Uterus (tissue), 2 donors: Measurements from ENCODE around the gene EPHA2.

Experiments used
- POLR2A ChIP-seq, 2 donors: fragments of 450-650 bp; IDR thresholded peaks; one replicate each; pipeline ENCODE4 v1.6.1; 2016; ENCODE audit warnings: antibody characterized with exemption in 2 of 2, mild to moderate bottlenecking in 1 of 2, moderate library complexity in 1 of 2
- TF ChIP-seq, protein P1 (sequence below), 4 experiments: fragments of 200-600 bp in 2 of 4; fragments of 450-650 bp in 2 of 4; sonication (generic) in 2 of 4; IDR thresholded peaks; one replicate each; pipeline ENCODE4 v1.5.1; 2016 to 2019; ENCODE audit warnings: antibody characterized with exemption in 4 of 4, mild to moderate bottlenecking in 2 of 4, moderate library complexity in 1 of 4

DNA sequence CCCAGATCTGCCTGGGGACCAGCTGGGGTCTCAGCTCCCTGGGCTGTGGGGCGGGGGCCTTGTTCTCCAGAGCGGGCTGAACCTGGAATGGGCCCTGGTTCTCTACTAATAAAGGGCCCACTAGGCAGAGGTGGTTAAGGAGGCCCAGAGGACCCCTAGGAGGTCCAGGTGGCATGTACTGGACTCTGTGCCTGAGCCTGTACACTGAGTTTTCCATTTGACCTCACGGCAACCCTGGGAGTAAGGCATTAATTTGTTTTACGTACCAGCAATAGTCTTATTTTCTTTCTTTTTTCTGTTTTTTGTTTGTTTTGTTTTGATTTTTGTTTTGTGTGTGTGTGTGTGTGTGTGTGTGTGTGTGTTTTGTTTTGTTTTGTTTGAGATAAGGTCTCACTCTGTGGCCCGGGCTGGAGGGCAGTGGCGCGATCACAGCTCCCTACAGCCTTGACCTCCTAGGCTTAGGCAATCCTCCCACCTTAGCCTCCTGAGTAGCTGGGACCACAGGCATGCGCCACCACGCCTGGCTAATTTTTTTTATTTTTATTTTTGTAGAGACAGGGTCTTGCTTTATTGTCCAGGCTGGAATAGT, 62.9 kb downstream of the EPHA2 start:
- no peak for TF ChIP-seq POLR2A (IDR thresholded peaks at IDR 0.05)
- TF ChIP-seq, protein P1, sequence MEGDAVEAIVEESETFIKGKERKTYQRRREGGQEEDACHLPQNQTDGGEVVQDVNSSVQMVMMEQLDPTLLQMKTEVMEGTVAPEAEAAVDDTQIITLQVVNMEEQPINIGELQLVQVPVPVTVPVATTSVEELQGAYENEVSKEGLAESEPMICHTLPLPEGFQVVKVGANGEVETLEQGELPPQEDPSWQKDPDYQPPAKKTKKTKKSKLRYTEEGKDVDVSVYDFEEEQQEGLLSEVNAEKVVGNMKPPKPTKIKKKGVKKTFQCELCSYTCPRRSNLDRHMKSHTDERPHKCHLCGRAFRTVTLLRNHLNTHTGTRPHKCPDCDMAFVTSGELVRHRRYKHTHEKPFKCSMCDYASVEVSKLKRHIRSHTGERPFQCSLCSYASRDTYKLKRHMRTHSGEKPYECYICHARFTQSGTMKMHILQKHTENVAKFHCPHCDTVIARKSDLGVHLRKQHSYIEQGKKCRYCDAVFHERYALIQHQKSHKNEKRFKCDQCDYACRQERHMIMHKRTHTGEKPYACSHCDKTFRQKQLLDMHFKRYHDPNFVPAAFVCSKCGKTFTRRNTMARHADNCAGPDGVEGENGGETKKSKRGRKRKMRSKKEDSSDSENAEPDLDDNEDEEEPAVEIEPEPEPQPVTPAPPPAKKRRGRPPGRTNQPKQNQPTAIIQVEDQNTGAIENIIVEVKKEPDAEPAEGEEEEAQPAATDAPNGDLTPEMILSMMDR (IDR thresholded peaks at IDR 0.05) = no peak
